GM12878 (cell line): ENCODE data around the gene MAP3K6. TPM values are rescaled to one million over a fixed set of nuclear protein-coding genes. Genes with fewer than 3 reads are reported as not detected.

ENCODE experiments used
- ATAC-seq: fragments of 200-7000 bp; cut with Tn5 transposase; 3 replicates; pipeline ENCODE4 v1.9.1; 2020; ENCODE audit warnings: mild to moderate bottlenecking, moderate library complexity
- BruUV-seq: library from RNA; stranded (reverse); fragments of 400-500 nt; replicated peaks from 2 replicates; lab custom pipeline; 2021; lab: Mats Ljungman, UMichigan
- CTCF ChIA-PET: fragments of 300-600 bp; sonication (Branson Sonifier 250); formaldehyde crosslinking; extraction: SDS; loops from one replicate; lab custom pipeline; 2021; ENCODE audit warnings: inconsistent platforms; lab: Yijun Ruan, JAX
- POLR2A ChIA-PET: fragments of 350-600 bp; formaldehyde crosslinking; extraction: SDS; loops from one replicate; lab custom pipeline; 2021; ENCODE audit warnings: inconsistent platforms; lab: Charles Lee
- RAD21 ChIA-PET: fragments of 300-600 bp; sonication (Branson Sonifier 250); formaldehyde crosslinking; loops from one replicate; lab custom pipeline; 2023; ENCODE audit warnings: antibody characterized with exemption; ENCODE audit not compliant: unreplicated experiment; lab: Charles Lee
- SMC1A ChIA-PET: fragments of 300-600 bp; sonication (Branson Sonifier 250); formaldehyde crosslinking; loops from one replicate; lab custom pipeline; 2023; ENCODE audit not compliant: unreplicated experiment, uncharacterized antibody; lab: Charles Lee
- DNase-seq: peaks from one replicate; pipeline ENCODE4 v3.0.0-alpha.2; 2011; ENCODE audit warnings: low read depth, low spot score
- FAIRE-seq: peaks from 3 replicates; lab custom pipeline; 2011; peaks lifted over from hg19 to GRCh38; lab: Jason Lieb, UNC
- H2AFZ ChIP-seq: 2 replicates; pipeline ENCODE4 v1.6.0; 2011; ENCODE audit warnings: low read depth, low read length, control low read depth; ENCODE audit not compliant: control insufficient read depth
- H3K27ac ChIP-seq: 2 replicates; pipeline ENCODE4 v1.5.1; 2011; ENCODE audit warnings: control low read depth; ENCODE audit not compliant: control insufficient read depth, insufficient read depth
- H3K27me3 ChIP-seq, 2 experiments: replicated peaks in 1 of 2; 2 replicates each; pipeline versions ENCODE4 v1.6.0 to v1.6.1; 2011; ENCODE audit warnings: low read length in 1 of 2; ENCODE audit not compliant: control insufficient read depth in 2 of 2, insufficient read depth in 2 of 2
- H3K36me3 ChIP-seq, 2 experiments: 2 replicates each; pipeline ENCODE4 v1.5.1; 2011; ENCODE audit warnings: low read length in 1 of 2; ENCODE audit not compliant: control insufficient read depth in 2 of 2, insufficient read depth in 2 of 2
- H3K4me1 ChIP-seq: 2 replicates; pipeline ENCODE4 v1.6.1; 2011; ENCODE audit warnings: mild to moderate bottlenecking, low read length, moderate library complexity, mixed read lengths; ENCODE audit not compliant: control insufficient read depth, insufficient read depth
- H3K4me2 ChIP-seq: 2 replicates; pipeline ENCODE4 v1.6.0; 2011; ENCODE audit warnings: control low read depth; ENCODE audit not compliant: control insufficient read depth, insufficient read depth
- H3K4me3 ChIP-seq: fragments of 200-600 bp; sonication (generic); 2 replicates; pipeline ENCODE4 v1.5.1; 2016
- H3K79me2 ChIP-seq: 2 replicates; pipeline ENCODE4 v1.6.0; 2011; ENCODE audit warnings: low read length; ENCODE audit not compliant: control insufficient read depth, insufficient read depth
- H3K9ac ChIP-seq: 2 replicates; pipeline ENCODE4 v1.8.0; 2011; ENCODE audit warnings: low read length, control low read depth, mixed read lengths; ENCODE audit not compliant: control insufficient read depth, insufficient read depth
- H3K9me3 ChIP-seq: replicated peaks from 3 replicates; pipeline ENCODE4 v1.5.1; 2011; ENCODE audit warnings: mild to moderate bottlenecking, low read length; ENCODE audit not compliant: control insufficient read depth, insufficient read depth
- H4K20me1 ChIP-seq: 2 replicates; pipeline ENCODE4 v1.6.0; 2011; ENCODE audit not compliant: control insufficient read depth, insufficient read depth
- CBX5 ChIP-seq: sonication (generic); IDR thresholded peaks from 2 replicates; pipeline ENCODE4 v1.6.1; 2016; ENCODE audit warnings: low read depth, moderate library complexity, mild to moderate bottlenecking, inconsistent platforms
- CHD1 ChIP-seq: IDR thresholded peaks from 2 replicates; pipeline ENCODE4 v1.6.1; 2012; ENCODE audit warnings: low read depth, low read length, improper control_type of control experiment
- CREM ChIP-seq: IDR thresholded peaks from 2 replicates; pipeline ENCODE4 v1.6.1; 2014; ENCODE audit warnings: antibody characterized with exemption, low read depth
- DPF2 ChIP-seq: fragments of 450-650 bp; IDR thresholded peaks from 2 replicates; pipeline ENCODE4 v1.6.1; 2017; ENCODE audit warnings: mild to moderate bottlenecking
- FOXM1 ChIP-seq: IDR thresholded peaks from 2 replicates; pipeline ENCODE4 v1.6.1; 2012; ENCODE audit warnings: low read depth, mild to moderate bottlenecking, inconsistent platforms, low read length, moderate library complexity
- MTA3 ChIP-seq: IDR thresholded peaks from 2 replicates; pipeline ENCODE4 v1.6.1; 2012; ENCODE audit warnings: low read length, inconsistent platforms, borderline replicate concordance
- MYC ChIP-seq: IDR thresholded peaks from 2 replicates; pipeline ENCODE4 v1.6.1; 2011; ENCODE audit warnings: mild to moderate bottlenecking, low read length, moderate library complexity, inconsistent platforms; ENCODE audit not compliant: insufficient read depth, insufficient replicate concordance, insufficient read length, severe bottlenecking
- NR2C1 ChIP-seq: fragments of 450-650 bp; IDR thresholded peaks from 2 replicates; pipeline ENCODE4 v1.6.1; 2017; ENCODE audit warnings: antibody characterized with exemption, mild to moderate bottlenecking, moderate library complexity
- NR2C2 ChIP-seq: IDR thresholded peaks from 2 replicates; pipeline ENCODE4 v1.6.1; 2011; ENCODE audit warnings: borderline replicate concordance, low read depth; ENCODE audit not compliant: control insufficient read depth, insufficient read length
- NRF1 ChIP-seq: conservative IDR thresholded peaks from 2 replicates; pipeline ENCODE4 v1.6.1; 2011; ENCODE audit warnings: mild to moderate bottlenecking, low read depth, low read length, improper control_type of control experiment
- PKNOX1 ChIP-seq: fragments of 450-650 bp; IDR thresholded peaks from 2 replicates; pipeline ENCODE4 v1.6.1; 2016; ENCODE audit warnings: mild to moderate bottlenecking
- POLR2AphosphoS2 ChIP-seq: IDR thresholded peaks from 2 replicates; pipeline ENCODE4 v1.6.1; 2011; ENCODE audit warnings: low read depth, mild to moderate bottlenecking, low read length, improper control_type of control experiment, moderate library complexity
- POLR2AphosphoS5 ChIP-seq: IDR thresholded peaks from 2 replicates; pipeline ENCODE4 v1.6.1; 2011; ENCODE audit warnings: mild to moderate bottlenecking, low read length, inconsistent platforms
- RAD51 ChIP-seq: fragments of 450-650 bp; IDR thresholded peaks from 2 replicates; pipeline ENCODE4 v1.6.1; 2016; ENCODE audit warnings: moderate library complexity, mild to moderate bottlenecking, inconsistent platforms
- WRNIP1 ChIP-seq: IDR thresholded peaks from 2 replicates; pipeline ENCODE4 v1.6.1; 2011; ENCODE audit warnings: low read depth, low read length, improper control_type of control experiment, borderline replicate concordance
- ZBED1 ChIP-seq: IDR thresholded peaks from 2 replicates; pipeline ENCODE4 v1.6.1; 2016; ENCODE audit warnings: borderline replicate concordance
- ZNF274 ChIP-seq: IDR thresholded peaks from one replicate; pipeline ENCODE4 v1.8.0; 2011; ENCODE audit not compliant: insufficient read length, insufficient read depth
- WGBS: methylation state at CpG from one replicate; pipeline ENCODE4 v1.1.6; 2016; ENCODE audit warnings: low lambda C conversion rate; ENCODE audit not compliant: insufficient replicate concordance, insufficient coverage; ENCODE audit errors: missing lambda C conversion rate; 5-methylcytosine and 5-hydroxymethylcytosine counted together
- in situ Hi-C: fragments of 300-500 bp; cut with MboI; formaldehyde crosslinking; loops from 9 replicates; pipeline ENCODE4 v1.14.3; 2018; ENCODE audit warnings: mixed read lengths
- intact Hi-C: fragments of 100-400 bp; cut with micrococcal nuclease; formaldehyde crosslinking; loops from one replicate; pipeline ENCODE4 v1.14.2; 2022; ENCODE audit not compliant: unreplicated experiment
- polyA plus RNA-seq, 11 experiments: library from polyadenylated mRNA; depleted of rRNA in 4 of 11; unstranded in 6 of 11; stranded (reverse) in 5 of 11; fragments of >200 nt; fragmentation: Nextera tagmentation in 4 of 11; fragmentation: Illumina TruSeq in 1 of 11; extraction: Ambion mirVana in 4 of 11; extraction: Trizol in 1 of 11; gene quantifications; 1 replicate in 1 of 11; 2 replicates in 10 of 11; pipeline versions ENCODE4 v1.2.1 to v1.2.3, GENCODE V29; 2011 to 2016; ENCODE audit warnings: inconsistent platforms in 2 of 11, missing spikeins in 2 of 11, low read depth in 1 of 11
- total RNA-seq, 4 experiments: library from RNA; depleted of rRNA in 3 of 4; stranded (reverse); fragments of >200 nt in 3 of 4; fragmentation: Illumina TruSeq in 1 of 4; extraction: Trizol in 1 of 4; gene quantifications; 2 replicates each; pipeline versions ENCODE4 v1.2.1 to v1.2.3, GENCODE V29; 2013 to 2021

Gene MAP3K6
- total and polyA plus RNA-seq, 10 of the 15 experiments (the other 5 are each of a cell fraction or from before 2014, with no cell fraction given): 0.15 to 3.4 (median 1.2) TPM; not detected in 1

GRCh38 chr1:27355683-27356082 lies 11.1 kb downstream of the MAP3K6 start:
- Histone ChIP-seq H3K27me3 (no peaks in the 10 kb centered on the region; a peak in 1 of 4 replicates), H3K9ac (no peak overlapping the region), H3K79me2 (no peaks in the 10 kb centered on the region), H4K20me1 (no peaks in the 10 kb centered on the region), H3K4me1 (peaks cover 13% of the 10 kb centered on the region), H3K4me3 (no peak overlapping the region), H3K9me3 (no peaks in the 10 kb centered on the region), H3K4me2 (no peak overlapping the region), H3K36me3 (no peaks in the 10 kb centered on the region), H2AFZ (no peak overlapping the region), H3K27ac (no peak overlapping the region)
- ChIA-PET CTCF (interaction anchor here (0.7 to 8.7 kb wide), 7 partner anchors 11 to 57 kb away, joined by 3 to 126 read pairs (median 14); partner anchors contain the start of genes GPR3, MAP3K6 and SYTL1), SMC1A (interaction anchor here (1.3 to 2.0 kb wide), 4 partner anchors 9 to 36 kb away, joined by 3 to 5 read pairs (median 4); no protein-coding TSS in a partner anchor), POLR2A (no interaction called here), RAD21 (interaction anchor here (1.1 to 3.1 kb wide), 4 partner anchors 32 to 256 kb away, joined by 3 to 16 read pairs (median 6); partner anchors contain the start of gene GPR3)
- intact Hi-C loops (no loop called here), in situ Hi-C loops (no loop called here)
- DNase-seq (no peak), FAIRE-seq (no peak), ATAC-seq (no peak)
- TF ChIP-seq CREM (no peak), FOXM1 (no peak), NR2C1 (no peak), POLR2AphosphoS5 (no peak), CHD1 (no peak), PKNOX1 (no peak), WRNIP1 (no peak), NRF1 (no peak), DPF2 (no peak), NR2C2 (no peak), CBX5 (no peak), POLR2AphosphoS2 (no peak), RAD51 (no peak), ZNF274 (no peak), ZBED1 (no peak), MTA3 (no peak), MYC (no peak)
- 58% methylated on average over 5 of the region's 5 CpGs for WGBS
- no TSS peak for BruUV-seq
